MG63 (cell line): ENCODE measurements around the gene EXT2. TPM values are rescaled to one million over a fixed set of nuclear protein-coding genes. Genes with fewer than 3 reads are reported as not detected.

Experiments used
- DNase-seq: peaks from one replicate; pipeline ENCODE4 v3.0.0-alpha.2; 2020
- H3K27me3 ChIP-seq: fragments of 250-450 bp; sonication (Bioruptor Pico); 2 replicates; pipeline ENCODE4 v1.5.1; 2020; ENCODE audit warnings: mild to moderate bottlenecking, moderate library complexity
- H3K36me3 ChIP-seq: fragments of 250-450 bp; sonication (Bioruptor Pico); 2 replicates; pipeline ENCODE4 v1.5.1; 2020; ENCODE audit warnings: mild to moderate bottlenecking, moderate library complexity
- H3K4me3 ChIP-seq: fragments of 250-450 bp; sonication (Bioruptor Pico); 2 replicates; pipeline ENCODE4 v1.5.1; 2020; ENCODE audit warnings: mild to moderate bottlenecking, moderate library complexity
- H3K9me3 ChIP-seq: fragments of 250-450 bp; sonication (Bioruptor Pico); 2 replicates; pipeline ENCODE4 v1.5.1; 2020; ENCODE audit warnings: mild to moderate bottlenecking, moderate library complexity
- total RNA-seq: library from RNA; depleted of rRNA; stranded (reverse); fragments of >200 nt; shearing (Covaris generic); gene quantifications from 2 replicates; pipeline ENCODE4 v1.2.3, GENCODE V29; 2014; ENCODE audit warnings: low replicate concordance

Gene EXT2
- total RNA-seq, 1 experiment from 2014 or later = 179 TPM

DNA sequence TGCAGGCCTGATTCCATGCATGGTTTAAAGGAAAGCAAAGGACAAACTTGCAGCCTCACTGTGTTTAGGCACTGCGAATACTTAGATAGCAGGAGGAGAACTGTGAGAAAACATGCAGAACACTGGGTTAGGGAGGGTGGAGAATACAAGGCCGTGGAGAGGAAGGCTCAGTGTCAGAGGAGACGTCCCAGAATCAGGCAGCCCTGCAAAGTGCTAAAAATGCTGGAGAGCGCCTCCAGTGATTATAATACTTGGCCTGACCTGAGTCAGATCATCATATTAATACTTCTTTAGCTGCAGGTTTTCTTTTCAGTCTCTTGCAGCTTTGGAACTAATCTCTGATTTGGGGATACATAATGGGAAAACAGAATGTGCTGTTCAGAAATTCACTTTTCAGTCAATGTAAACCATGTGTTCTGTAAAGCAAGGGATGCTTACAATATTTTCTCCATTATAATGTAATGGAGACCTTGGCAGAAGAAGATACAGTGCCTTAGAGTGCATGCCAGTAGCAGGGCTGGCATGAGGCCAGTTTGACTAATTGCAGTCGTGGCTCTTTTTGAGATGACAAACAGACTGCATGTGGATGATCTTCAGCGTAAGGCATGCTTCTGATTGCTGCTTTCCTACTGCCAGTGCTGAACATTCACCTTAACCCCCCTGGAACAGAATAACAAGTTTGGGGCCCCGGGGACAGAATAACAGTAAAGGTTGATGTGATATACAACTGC lies 16.8 kb downstream of the EXT2 start:
- H3K27me3 ChIP-seq = no peaks in the 10 kb centered on the region
- DNase-seq = peak; percentile 72
- H3K36me3 ChIP-seq = peaks cover 55% of the 10 kb centered on the region
- H3K4me3 ChIP-seq = no peak overlapping the region
- no peaks in the 10 kb centered on the region for H3K9me3 ChIP-seq

DNA sequence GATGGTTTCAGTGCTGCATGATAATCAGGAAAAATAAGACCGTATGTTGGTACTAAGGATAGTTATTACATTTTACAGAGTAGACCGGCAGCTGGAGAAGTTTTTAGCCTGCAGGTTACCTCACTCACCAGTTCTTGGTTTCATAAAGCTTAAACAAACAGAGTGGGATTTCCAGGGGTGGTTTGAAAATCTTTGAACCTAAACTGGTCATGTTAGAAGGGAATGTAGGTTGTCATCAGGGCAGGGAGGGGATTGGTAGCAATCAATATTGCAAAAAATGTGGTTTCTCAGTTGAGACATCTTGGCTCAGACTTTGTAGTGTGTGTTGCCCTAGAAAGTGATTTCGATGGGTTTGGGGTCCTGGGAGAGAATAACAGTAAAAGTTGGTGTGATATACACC lies 17.5 kb downstream of the EXT2 start:
- Histone ChIP-seq H3K36me3 (peaks cover 55% of the 10 kb centered on the region), H3K4me3 (no peak overlapping the region), H3K9me3 (no peaks in the 10 kb centered on the region), H3K27me3 (no peaks in the 10 kb centered on the region)
- no peak for DNase-seq

DNA sequence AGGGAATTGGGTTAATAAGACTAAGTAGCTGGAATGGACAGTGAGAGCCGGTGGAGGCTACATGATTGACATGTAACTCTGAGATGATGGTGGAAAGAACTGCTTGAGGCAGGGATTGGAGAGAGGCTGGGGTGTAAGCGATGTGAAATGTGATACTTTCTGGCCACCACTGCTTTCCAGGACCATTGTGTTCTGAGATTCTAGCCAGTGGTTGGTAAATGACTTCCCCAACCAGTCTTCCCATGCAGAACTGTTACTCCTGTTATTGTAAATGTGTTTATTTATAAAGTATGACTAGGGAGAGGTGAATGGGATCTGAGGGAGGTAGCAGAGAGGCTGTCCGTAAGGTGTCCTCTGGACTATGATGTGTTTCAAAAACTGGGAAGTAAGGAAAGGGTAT lies 18.1 kb downstream of the EXT2 start:
- Histone ChIP-seq H3K27me3 (no peaks in the 10 kb centered on the region), H3K4me3 (no peak overlapping the region), H3K9me3 (no peaks in the 10 kb centered on the region), H3K36me3 (peaks cover 52% of the 10 kb centered on the region)
- no peak for DNase-seq

DNA sequence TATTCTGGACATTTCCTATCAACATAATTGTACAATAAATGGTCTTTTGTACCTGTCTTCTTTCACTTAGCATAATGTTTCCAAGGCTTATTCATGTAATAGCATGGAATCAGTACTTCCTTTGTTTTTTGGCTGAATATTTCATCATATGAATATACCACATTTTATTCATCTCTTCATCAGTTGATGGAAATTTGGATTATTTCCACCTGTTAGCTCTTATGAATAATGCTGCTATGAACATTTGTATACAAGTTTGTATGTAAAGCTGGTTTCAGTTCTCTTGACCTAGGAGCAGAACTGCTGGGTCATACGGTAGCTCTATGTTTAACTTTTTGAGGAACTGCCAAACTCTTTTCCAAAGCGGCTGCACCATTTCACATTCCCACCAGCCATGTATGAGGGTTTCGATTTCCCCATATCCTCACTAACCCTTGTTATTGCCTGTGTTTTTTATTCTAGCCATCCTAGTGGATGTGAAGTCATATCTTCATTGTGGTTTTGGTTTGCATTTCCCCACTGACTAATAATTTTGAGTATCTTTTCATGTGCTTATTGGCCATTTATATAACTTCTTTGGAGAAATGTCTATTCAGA lies 20.9 kb downstream of the EXT2 start:
- DNase-seq = no peak

DNA sequence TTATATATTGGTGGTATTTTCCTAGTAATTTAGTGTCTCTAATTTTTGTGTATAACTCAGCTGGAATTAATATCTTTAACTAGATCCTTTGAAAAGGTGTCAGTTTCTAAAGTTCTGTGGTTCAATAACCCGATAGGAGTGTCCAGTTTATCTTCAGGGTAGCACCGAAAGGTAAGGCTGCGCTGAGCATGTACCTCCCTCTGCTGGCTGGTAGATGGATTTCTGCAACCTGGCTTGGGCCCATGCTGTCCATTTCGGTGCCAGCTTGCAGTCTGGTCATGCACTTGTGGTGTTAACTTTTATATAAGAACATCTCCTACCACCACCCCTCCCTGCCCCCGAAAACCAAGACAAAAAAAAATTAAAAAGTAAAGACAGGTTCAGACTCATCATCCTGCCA lies 24.7 kb downstream of the EXT2 start:
- Histone ChIP-seq H3K4me3 (no peak overlapping the region), H3K9me3 (no peaks in the 10 kb centered on the region), H3K27me3 (no peaks in the 10 kb centered on the region), H3K36me3 (peaks cover 40% of the 10 kb centered on the region)
- no peak for DNase-seq

More for the DNA sequence above, 20.9 kb downstream of the EXT2 start:
- no peaks in the 10 kb centered on the region for H3K9me3 ChIP-seq
- no peak overlapping the region for H3K4me3 ChIP-seq
- H3K27me3 ChIP-seq = no peaks in the 10 kb centered on the region
- peaks cover 50% of the 10 kb centered on the region for H3K36me3 ChIP-seq

DNA sequence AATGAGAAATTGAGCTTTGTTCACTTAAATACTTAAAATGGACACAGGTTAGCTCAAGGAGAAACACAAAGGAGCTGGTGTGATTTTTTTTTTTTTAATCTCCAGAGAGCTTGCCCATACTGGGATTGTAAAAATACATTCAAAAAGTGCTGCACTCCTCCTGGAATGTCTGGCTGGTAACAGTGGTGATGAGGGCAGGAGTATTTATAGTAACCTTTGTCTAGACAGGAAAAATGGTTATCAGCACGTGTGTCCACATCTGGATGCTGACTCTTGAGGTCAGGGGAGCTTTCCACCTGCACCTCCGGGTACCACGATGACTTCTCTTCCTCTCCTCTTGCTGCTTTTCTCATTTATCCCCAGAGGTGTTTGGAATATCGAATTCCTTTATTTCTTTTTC lies 30.1 kb downstream of the EXT2 start:
- DNase-seq = no peak
- H3K36me3 ChIP-seq = peaks cover 32% of the 10 kb centered on the region

DNA sequence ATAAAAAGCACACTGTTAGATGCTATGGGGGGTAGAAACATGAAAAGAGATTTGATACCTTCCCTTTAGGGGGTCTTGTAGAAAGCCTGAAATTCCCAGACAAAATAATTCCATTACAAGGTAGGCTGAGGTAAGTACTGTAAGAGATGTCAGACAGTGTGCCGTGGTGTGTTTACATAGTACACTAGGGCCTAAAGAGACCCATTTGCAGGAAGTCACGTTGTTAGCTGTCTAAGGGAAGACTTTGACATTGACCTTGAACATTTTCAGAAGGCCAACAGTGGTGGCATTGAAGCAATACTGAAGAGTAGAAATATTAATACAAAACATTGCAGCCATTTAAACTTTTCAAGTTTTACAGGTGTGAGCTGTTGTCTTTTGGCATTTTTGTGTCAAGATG lies 30.8 kb downstream of the EXT2 start:
- DNase-seq = no peak
- H3K27me3 ChIP-seq = no peaks in the 10 kb centered on the region
- peaks cover 26% of the 10 kb centered on the region for H3K36me3 ChIP-seq
- H3K9me3 ChIP-seq = no peaks in the 10 kb centered on the region
- H3K4me3 ChIP-seq = no peak overlapping the region

More for the DNA sequence above, 30.1 kb downstream of the EXT2 start:
- H3K4me3 ChIP-seq = no peak overlapping the region
- no peaks in the 10 kb centered on the region for H3K27me3 ChIP-seq
- no peaks in the 10 kb centered on the region for H3K9me3 ChIP-seq

DNA sequence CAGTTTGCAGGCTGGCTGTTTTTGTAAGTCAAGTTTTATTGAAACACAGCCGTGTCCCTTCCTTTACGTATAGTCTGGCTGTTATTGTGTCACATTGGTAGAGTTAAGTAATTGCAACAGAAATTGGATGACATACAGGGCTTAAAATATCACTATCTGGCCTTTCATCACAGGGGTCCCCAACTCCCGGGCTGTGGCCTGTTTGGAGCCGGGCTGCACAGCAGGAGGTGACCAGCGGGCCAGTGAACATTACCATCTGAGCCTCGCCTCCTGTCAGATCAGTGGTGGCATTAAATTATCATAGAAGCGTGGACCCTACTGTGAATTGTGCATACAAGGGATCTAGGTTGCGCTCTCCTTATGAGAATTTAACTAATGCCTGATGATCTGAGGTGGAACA lies 31.7 kb downstream of the EXT2 start:
- Histone ChIP-seq H3K4me3 (no peak overlapping the region), H3K27me3 (no peaks in the 10 kb centered on the region), H3K9me3 (no peaks in the 10 kb centered on the region), H3K36me3 (peaks cover 25% of the 10 kb centered on the region)
- DNase-seq = no peak

DNA sequence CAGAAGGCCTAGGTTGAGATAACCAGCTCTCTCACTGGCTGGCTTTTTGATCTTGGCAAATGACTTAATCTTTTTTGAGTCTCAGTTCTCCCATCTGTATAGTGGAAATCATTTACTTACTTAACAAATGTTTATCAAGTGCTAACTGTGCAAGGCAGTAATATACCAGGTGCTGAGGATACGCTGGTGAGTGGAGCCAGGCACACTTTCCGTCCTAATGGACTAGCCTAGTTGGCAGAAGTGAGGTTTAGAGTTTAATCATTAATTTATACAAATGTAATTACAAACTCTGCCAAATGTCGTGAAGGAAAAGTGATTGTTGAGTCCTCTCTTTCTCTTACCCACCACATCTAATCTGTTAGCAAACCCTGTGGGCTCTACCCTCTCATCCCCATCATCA lies 33.3 kb downstream of the EXT2 start:
- Histone ChIP-seq H3K27me3 (no peaks in the 10 kb centered on the region), H3K9me3 (no peaks in the 10 kb centered on the region), H3K4me3 (no peak overlapping the region), H3K36me3 (peaks cover 29% of the 10 kb centered on the region)
- DNase-seq = no peak

DNA sequence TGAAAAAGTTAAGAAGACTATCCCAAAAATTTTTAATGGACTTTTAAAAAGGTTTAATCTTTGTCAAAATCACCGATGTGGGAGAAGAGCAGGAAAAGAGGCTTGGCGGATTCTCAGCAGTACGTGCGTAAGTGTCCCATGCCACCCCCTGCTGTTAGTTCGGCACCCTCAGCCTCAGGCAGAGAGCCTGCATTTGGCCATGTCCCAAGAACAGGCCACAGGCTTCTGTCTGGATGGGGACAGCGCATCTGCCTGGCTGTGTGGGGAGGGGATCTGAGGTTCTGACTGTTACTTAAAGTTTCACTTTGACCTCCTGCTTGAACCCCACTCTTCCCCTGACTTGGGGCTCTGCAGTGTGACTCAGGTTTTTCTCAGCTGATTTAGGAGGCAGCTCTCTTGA lies 35.3 kb downstream of the EXT2 start:
- Histone ChIP-seq H3K4me3 (no peak overlapping the region), H3K9me3 (no peaks in the 10 kb centered on the region), H3K27me3 (no peaks in the 10 kb centered on the region), H3K36me3 (peaks cover 28% of the 10 kb centered on the region)
- DNase-seq = no peak

DNA sequence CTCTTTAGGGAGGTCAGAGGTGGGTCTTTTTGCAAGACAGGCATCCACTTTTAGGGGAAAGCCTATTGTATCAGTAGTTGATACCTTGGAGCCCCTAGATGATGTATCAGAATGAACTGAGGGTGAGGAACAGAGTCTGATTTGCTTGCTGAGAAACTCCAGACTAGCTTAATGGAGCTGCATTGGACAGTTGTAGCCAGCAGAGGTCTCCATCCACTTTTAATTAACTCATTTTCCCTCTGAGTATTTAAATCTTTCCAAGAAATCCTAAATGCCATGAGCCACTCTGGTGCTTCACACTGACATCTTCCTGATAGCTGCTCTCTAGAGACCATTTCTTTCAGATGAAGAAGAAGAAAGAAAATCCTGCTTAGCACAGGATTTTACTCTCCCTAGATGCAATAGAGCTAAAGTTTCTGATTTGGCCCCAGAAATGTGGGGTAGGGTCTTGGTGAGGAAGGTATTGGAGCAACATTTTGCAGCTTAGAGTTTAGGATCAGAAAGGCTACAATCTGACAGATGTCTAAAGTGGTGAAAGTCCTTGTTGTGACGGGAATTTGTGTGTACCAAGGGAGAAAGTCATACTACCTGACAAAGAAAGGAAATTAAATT lies 38.0 kb downstream of the EXT2 start:
- Histone ChIP-seq H3K4me3 (no peak overlapping the region), H3K9me3 (no peaks in the 10 kb centered on the region), H3K27me3 (no peaks in the 10 kb centered on the region), H3K36me3 (peaks cover 19% of the 10 kb centered on the region)
- no peak for DNase-seq

DNA sequence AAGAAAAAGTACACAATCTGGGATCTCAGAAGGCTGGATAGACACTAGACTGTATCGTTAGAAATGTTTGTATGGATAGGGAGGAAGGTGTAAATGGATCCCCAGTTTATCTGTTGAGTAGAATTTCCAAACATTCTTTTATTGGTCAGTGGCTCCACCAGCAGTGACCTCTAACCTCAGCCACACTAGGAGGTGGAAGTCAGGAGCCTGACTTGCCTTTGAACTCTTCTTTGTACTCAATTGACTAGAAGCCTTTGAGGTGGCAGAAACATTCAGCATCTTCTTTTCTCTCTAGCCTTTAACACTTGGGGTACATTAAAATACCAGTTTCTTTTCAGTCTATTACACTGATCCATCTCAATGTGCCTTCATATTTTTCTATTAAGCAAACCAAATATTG lies 39.1 kb downstream of the EXT2 start:
- Histone ChIP-seq H3K36me3 (peaks cover 13% of the 10 kb centered on the region), H3K27me3 (no peaks in the 10 kb centered on the region), H3K4me3 (no peak overlapping the region), H3K9me3 (no peaks in the 10 kb centered on the region)
- no peak for DNase-seq

DNA sequence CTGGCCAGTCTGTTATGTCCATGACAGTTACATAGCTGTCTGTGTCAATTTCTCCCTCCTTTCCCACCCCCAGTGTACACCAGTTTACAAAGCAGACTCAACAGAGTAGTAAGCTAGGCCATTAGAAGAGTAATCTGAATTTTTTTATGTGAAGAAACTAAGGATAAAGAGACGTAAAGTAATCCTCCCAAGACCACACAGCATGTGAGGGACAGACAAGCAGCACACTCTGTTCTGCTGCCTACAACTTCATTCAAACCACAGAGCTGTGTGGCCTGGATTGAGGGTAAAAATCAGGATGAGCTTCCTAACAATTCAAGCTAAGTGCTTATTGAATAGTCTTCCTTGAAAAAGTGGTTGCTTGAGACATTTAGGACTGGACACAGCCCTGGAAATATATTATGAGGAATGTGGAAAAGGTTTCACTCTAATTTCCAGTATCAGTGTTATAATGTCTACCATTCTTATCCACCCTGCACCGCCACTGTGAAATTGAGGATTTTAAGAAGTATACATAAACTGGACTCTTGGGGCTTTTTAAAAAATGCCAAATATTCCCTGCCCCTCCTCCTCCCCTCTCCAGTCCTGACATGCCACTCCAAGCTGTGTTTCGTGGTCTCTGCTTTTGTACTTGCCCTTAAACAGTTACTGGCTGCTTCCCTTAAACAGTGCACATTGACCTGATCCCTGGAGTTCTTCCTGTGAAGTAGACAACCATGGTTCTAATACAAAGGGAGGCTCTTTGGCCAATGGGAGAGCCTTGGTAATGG lies 40.9 kb downstream of the EXT2 start:
- peaks cover 13% of the 10 kb centered on the region for H3K36me3 ChIP-seq
- H3K27me3 ChIP-seq = no peaks in the 10 kb centered on the region
- DNase-seq = no peak
- no peaks in the 10 kb centered on the region for H3K9me3 ChIP-seq
- no peak overlapping the region for H3K4me3 ChIP-seq

DNA sequence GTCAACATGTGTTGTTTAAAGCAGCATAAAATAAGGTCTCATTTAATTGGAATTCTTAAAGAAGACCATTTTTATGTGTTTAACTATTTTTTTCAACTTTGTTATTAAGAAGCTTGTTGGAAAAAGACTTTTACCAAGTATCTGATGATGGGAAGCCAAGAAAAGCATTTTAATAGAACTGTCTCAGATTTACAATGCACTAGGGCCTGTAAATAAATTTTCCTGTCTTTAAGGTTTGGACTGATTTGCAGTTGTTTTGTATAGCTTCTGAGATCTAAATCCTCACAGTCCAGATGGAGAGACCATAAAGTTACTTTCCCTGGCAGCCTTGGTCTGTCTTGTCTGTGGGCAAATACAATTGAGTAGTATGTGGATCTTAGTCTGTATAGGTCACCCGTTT lies 41.6 kb downstream of the EXT2 start:
- H3K4me3 ChIP-seq = no peak overlapping the region
- no peak for DNase-seq

DNA sequence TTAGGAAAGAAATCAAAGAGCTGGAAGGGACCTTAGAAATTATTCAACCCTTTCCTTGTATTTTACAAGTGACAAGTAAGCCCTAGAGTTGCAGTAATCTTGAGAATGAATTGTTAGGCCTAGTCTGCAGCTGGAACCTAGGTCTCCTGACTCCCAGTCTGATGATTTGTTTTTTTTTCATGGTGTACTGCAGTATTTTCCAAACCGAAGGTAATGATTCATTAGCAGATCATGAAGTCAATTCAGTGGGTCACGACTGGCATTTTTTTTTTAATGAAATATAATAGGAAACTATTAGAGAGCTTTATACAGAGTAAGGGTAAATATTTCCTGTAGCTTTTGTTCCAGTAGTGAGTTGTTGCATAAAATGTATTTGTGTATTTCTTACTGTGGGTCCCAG lies 42.8 kb downstream of the EXT2 start:
- Histone ChIP-seq H3K27me3 (no peaks in the 10 kb centered on the region), H3K9me3 (no peaks in the 10 kb centered on the region), H3K4me3 (no peak overlapping the region), H3K36me3 (peaks cover 13% of the 10 kb centered on the region)
- no peak for DNase-seq

More for the DNA sequence above, 41.6 kb downstream of the EXT2 start:
- Histone ChIP-seq H3K36me3 (peaks cover 13% of the 10 kb centered on the region), H3K27me3 (no peaks in the 10 kb centered on the region), H3K9me3 (no peaks in the 10 kb centered on the region)

DNA sequence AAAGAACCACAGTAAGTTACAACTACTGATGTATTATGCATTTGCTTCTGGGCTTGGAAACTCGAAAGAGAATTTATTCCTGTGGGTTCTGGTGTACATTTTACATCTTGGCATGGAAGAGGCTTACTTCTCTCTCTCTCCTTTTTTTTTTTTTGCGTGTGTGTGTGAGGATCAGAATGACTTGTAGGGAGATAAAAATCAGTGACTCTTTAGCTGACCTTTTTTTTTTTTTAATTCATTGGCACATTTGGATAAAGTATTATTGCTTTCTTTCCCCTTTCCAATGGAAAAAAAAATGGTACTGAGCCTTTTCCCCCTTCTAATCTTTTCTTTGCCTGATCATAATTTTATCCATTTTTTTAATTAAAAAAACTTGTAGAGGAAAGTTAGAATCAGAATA lies 43.5 kb downstream of the EXT2 start:
- Histone ChIP-seq H3K9me3 (no peaks in the 10 kb centered on the region), H3K4me3 (no peak overlapping the region), H3K36me3 (peaks cover 15% of the 10 kb centered on the region), H3K27me3 (no peaks in the 10 kb centered on the region)
- DNase-seq = no peak

DNA sequence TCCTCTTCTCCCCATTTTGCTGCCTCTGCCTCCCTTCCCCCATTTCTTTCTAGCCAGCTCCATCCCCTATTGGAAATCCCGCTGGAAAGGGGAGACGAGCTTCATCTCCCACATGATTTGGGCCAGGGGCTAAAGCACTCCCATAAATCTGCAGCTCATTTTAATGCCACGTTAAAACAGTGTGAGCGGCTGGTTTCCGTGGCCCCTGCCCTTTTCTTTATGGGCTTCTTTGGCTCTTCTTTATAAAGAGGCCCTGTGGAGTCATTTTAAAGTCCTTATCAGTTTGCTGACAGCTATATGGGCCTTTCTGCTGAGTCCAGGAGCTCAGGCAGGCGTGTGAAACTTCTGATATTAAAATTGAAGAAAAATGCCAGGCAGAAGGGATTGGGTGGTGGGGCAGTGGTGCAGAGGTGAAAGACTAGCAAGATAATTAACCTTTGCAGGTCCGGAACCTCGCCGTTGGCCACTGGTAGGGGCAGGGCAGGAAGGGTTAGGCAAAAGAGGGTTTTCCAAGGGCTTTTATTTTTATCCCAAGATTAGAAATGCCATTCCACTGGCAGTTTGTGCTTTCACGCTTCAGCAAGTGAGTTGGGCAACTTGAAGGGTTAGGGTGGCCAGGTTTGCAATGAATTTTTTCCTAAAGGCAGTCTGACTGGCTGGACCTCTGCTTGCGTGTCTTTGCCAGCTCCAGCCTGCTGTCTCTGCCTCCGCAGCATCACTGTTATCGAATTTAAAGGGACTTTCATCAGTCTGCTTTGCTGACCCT lies 44.3 kb downstream of the EXT2 start:
- no peak overlapping the region for H3K4me3 ChIP-seq
- H3K9me3 ChIP-seq = no peaks in the 10 kb centered on the region
- no peaks in the 10 kb centered on the region for H3K27me3 ChIP-seq
- H3K36me3 ChIP-seq = peaks cover 11% of the 10 kb centered on the region
- DNase-seq = no peak
